ENCODE data around the gene HBD. TPM values are rescaled to one million over a fixed set of nuclear protein-coding genes. Genes with fewer than 3 reads are reported as not detected.
"Not testable (repeated sequence)": the region's sequence is repeated elsewhere in the genome, so short reads cannot be mapped to it uniquely, and the experiment has no call there.

The HBD gene
- total RNA-seq, 2 experiments from 2014 or later = not detected

GRCh38 chr11:5252919-5253265, 18.6 kb upstream of the HBD start:
- DNase-seq (no peak), ATAC-seq (no peak)
- Mint-ChIP-seq H3K27ac (no peak overlapping the region), H3K36me3 (ENCODE audit: low read depth) (no peaks in the 10 kb centered on the region), H3K27me3 (peaks cover 2% of the 10 kb centered on the region), H3K9me3 (no peaks in the 10 kb centered on the region), H3K4me1 (ENCODE audit: low read depth) (no peaks in the 10 kb centered on the region), H3K4me3 (no peak overlapping the region)
- CTCF ChIA-PET = no interaction called here
- POLR2A ChIA-PET = interaction anchor here (1.4 kb wide), 1 partner anchor 10 kb away, joined by 3 read pairs; no protein-coding TSS in a partner anchor
- TF ChIP-seq, protein P1, sequence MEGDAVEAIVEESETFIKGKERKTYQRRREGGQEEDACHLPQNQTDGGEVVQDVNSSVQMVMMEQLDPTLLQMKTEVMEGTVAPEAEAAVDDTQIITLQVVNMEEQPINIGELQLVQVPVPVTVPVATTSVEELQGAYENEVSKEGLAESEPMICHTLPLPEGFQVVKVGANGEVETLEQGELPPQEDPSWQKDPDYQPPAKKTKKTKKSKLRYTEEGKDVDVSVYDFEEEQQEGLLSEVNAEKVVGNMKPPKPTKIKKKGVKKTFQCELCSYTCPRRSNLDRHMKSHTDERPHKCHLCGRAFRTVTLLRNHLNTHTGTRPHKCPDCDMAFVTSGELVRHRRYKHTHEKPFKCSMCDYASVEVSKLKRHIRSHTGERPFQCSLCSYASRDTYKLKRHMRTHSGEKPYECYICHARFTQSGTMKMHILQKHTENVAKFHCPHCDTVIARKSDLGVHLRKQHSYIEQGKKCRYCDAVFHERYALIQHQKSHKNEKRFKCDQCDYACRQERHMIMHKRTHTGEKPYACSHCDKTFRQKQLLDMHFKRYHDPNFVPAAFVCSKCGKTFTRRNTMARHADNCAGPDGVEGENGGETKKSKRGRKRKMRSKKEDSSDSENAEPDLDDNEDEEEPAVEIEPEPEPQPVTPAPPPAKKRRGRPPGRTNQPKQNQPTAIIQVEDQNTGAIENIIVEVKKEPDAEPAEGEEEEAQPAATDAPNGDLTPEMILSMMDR (IDR thresholded peaks at IDR 0.05) = no peak
- intact Hi-C loops (cut with micrococcal nuclease) = no loop called here

- Mint-ChIP-seq H3K27ac (no peak overlapping the region), H3K4me1 (ENCODE audit: low read depth) (no peaks in the 10 kb centered on the region)
Observed at GRCh38 chr11:5252192-5252918, 18.1 kb upstream of the HBD start.

GRCh38 chr11:5251746-5252145, 17.5 kb upstream of the HBD start:
- Mint-ChIP-seq H3K27me3 (peaks cover 1% of the 10 kb centered on the region), H3K4me3 (no peak overlapping the region), H3K9me3 (no peaks in the 10 kb centered on the region), H3K27ac (no peak overlapping the region), H3K36me3 (ENCODE audit: low read depth) (no peaks in the 10 kb centered on the region), H3K4me1 (ENCODE audit: low read depth) (no peaks in the 10 kb centered on the region)
- ATAC-seq = no peak
- TF ChIP-seq, protein P1 (IDR thresholded peaks at IDR 0.05) = no peak
- DNase-seq = no peak
- ChIA-PET POLR2A (interaction anchor here (1.4 kb wide), 1 partner anchor 9 kb away, joined by 3 read pairs; no protein-coding TSS in a partner anchor), CTCF (no interaction called here)
- intact Hi-C loops (cut with micrococcal nuclease) = no loop called here

More at GRCh38 chr11:5252192-5252918, 18.1 kb upstream of the HBD start:
- intact Hi-C loops (cut with micrococcal nuclease) = no loop called here
- ATAC-seq = no peak
- TF ChIP-seq, protein P1 (IDR thresholded peaks at IDR 0.05) = no peak
- H3K9me3 Mint-ChIP-seq = no peaks in the 10 kb centered on the region
- CTCF ChIA-PET = no interaction called here
- H3K4me3 Mint-ChIP-seq = no peak overlapping the region
- DNase-seq = no peak
- POLR2A ChIA-PET = interaction anchor here (1.4 kb wide), 1 partner anchor 10 kb away, joined by 3 read pairs; no protein-coding TSS in a partner anchor
- H3K36me3 Mint-ChIP-seq (ENCODE audit: low read depth) = no peaks in the 10 kb centered on the region
- H3K27me3 Mint-ChIP-seq = peaks cover 2% of the 10 kb centered on the region

- DNase-seq = no peak
- Mint-ChIP-seq H3K36me3 (ENCODE audit: low read depth) (no peaks in the 10 kb centered on the region), H3K27me3 (no peaks in the 10 kb centered on the region), H3K9me3 (no peaks in the 10 kb centered on the region), H3K4me1 (ENCODE audit: low read depth) (no peaks in the 10 kb centered on the region), H3K4me3 (no peak overlapping the region), H3K27ac (no peak overlapping the region)
- CTCF ChIA-PET = no interaction called here
- ATAC-seq = no peak
- intact Hi-C loops (cut with micrococcal nuclease) = no loop called here
- TF ChIP-seq, protein P1 (IDR thresholded peaks at IDR 0.05) = no peak
- POLR2A ChIA-PET = no interaction called here
Observed at GRCh38 chr11:5250543-5251204, 16.4 kb upstream of the HBD start.

- H3K27ac Mint-ChIP-seq = not testable (repeated sequence)
Observed at GRCh38 chr11:5249807-5250396, 15.6 kb upstream of the HBD start, which contains the start of gene HBG1. Gene HBG1, minus strand, starts transcription at chr11:5249857. Its CDS starts 53 bp downstream, at chr11:5249804.

DNA sequence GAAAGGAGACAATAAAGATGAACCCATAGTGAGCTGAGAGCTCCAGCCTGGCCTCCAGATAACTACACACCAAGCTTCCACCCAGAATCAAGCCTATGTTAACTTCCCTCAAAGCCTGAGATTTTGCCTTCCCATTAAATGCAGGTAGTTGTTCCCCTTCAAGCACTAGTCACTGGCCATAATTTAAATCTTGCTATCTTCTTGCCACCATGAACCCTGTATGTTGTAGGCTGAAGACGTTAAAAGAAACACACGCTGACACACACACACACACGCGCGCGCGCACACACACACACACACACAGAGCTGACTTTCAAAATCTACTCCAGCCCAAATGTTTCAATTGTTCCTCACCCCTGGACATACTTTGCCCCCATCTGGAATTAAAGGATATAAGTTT, 14.2 kb upstream of the HBD start:
- H3K36me3 Mint-ChIP-seq (ENCODE audit: low read depth); CTCF ChIA-PET; POLR2A ChIA-PET; ATAC-seq; H3K9me3 Mint-ChIP-seq; H3K27me3 Mint-ChIP-seq; H3K4me3 Mint-ChIP-seq; H3K4me1 Mint-ChIP-seq (ENCODE audit: low read depth); DNase-seq; intact Hi-C loops (cut with micrococcal nuclease); H3K27ac Mint-ChIP-seq: not testable (repeated sequence)

More at GRCh38 chr11:5249807-5250396, 15.6 kb upstream of the HBD start, which contains the start of gene HBG1:
- ATAC-seq; DNase-seq; H3K4me3 Mint-ChIP-seq; H3K27me3 Mint-ChIP-seq; intact Hi-C loops (cut with micrococcal nuclease); H3K9me3 Mint-ChIP-seq; H3K4me1 Mint-ChIP-seq (ENCODE audit: low read depth); POLR2A ChIA-PET; CTCF ChIA-PET; H3K36me3 Mint-ChIP-seq (ENCODE audit: low read depth): not testable (repeated sequence)
